ENCODE measurements around the gene TMPRSS6.

Gene TMPRSS6

DNA sequence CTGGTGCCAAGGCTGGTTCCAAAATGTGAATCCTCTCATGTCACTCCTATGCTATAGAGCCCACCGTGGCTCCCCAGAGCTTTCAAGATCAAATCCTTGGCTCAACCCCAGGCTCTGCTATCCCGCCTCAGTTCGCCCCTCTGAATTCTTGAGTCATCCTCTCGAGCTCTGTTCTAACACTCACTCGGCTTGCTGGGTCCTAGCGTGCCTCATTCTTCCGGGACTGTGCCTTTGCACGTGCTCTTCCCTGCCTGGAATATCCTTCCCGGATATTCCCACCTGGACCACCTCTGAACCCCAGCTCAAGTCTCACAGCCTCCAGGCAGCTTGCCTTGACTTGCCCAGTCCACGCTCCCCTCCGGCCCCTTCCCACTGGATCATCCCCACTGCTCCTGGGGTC, 45.0 kb downstream of the TMPRSS6 start:
- no peak for DNase-seq

DNA sequence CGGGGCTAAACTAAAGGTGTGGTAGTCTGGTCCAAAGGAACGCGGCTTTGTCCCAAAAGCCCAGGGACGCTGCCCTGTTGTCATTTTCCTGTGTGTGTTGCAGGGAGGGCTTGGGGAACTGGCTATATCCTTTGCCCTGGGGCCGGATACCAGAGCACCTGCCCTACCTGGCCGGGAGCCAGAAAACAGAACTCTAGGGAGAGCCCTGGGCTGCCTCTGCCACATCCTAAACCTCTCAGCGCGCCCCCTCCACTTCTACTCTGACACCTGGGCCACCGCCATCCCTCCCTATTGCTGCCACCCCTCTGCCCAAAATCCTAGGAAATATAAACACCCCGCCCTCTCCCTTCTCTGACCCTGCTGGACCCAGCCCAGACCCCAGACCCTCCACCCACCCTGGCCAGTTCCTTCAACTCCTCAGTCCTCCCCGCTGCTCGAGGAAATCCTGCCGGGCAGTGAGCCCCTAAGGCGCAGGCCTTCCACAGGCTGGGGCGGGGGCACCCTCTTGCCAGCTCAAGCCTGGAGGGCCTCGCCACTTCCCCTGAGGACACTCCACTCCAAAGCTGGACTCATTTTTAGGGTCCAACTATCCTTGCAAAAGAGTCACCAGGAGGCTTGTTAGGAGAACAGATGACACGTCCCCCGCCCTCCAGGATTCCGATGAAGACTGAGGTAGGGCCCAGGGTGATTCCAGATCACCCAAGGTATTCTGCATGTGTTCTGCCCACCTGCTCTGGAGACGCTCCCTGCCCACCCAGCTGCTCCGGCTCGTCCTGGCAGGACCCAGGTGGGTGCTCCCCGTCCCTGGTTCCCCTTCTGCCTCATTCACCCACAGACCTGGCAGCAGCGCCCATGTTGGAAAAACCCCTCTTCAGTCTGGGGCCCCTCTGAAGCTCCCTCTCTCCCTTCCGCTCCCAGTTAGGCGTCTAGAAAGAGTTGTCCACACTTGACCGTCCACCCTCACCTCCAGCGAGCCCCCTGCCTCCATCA, 45.8 kb downstream of the TMPRSS6 start:
- DNase-seq: no peak

GRCh38 chr22:37062702-37063381, 46.7 kb downstream of the TMPRSS6 start:
- DNase-seq: no peak

GRCh38 chr22:37062376-37062675, 47.2 kb downstream of the TMPRSS6 start:
- no peak for DNase-seq

DNA sequence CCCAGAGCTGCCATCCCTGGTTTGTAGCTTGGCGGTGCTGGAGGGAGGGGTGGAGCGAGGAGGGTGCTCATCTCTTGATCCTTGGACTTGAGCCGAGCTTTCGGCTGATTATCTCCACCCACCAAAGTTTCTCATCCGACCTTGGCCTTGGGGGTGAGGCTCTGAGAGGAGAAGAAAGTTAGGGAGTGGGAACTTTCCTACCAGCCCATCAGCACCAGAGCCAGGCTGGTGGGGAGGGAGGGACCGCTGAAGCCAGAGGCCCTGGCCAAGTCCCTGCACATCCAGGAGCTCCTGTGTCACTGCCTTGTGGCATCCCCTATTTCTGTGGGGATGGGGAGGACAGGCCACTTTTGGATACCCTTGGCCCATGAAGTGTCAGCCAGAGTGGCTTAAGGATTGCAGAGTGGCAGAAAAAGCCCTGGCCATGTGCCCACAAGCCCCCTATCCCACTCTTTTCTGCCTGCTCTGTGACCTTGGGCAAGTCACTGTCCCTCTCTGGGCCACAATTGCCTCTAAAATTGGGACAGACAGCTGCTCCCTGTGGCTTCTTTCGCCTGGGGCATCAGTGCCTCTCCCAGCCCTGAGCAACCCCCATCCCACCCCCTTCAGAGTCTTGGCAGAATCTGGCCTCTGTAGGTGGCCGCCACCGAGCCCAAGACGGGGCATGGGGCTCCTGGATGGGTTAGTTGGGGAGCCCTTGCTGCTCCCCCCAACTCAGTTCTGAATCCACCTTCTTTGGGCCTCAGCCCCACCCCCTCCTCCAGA, 47.7 kb downstream of the TMPRSS6 start:
- no peak for DNase-seq

- no peak for DNase-seq
Observed at GRCh38 chr22:37060801-37061610, 48.5 kb downstream of the TMPRSS6 start.

- no peak for DNase-seq
Observed at GRCh38 chr22:37059876-37060449, 49.5 kb downstream of the TMPRSS6 start.

DNA sequence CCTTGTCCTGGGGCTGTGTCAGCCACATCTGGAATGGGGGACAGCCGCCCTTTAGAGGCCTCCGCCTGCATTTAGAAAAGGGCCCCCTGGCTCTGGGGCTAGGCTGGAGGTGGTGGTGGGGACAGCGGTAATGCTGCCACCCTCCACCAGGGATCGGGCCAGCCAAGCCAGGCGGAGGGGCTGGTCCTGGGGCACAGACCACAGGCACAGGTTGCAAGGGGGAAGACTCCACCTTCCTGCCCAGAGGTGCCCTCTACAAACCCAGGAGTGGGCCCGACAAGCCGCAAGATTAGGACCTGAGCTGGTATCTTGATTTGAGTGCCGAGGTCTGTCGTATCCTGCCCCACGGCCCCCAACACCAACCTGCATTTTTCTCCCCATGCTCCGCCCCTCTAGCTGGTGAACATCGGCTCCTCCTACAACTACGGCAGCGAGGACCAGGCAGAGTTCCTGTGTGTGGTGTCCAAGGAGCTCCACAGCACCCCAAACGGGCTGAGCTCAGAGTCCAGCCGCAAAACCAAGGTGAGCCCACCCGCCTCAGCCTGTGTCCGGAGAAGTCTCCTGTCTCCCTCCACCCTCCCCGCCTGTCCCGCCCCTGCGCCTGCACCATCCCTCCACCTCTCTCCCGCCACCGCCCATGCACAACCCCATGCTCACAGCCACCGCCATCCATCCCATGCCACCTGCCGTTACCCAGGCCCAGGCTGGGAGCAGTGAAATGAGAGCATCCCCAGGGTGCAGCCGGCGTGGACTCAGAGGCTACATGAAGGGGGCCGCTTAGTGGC, 50.4 kb downstream of the TMPRSS6 start:
- no peak for DNase-seq

GRCh38 chr22:37057796-37058510, 51.6 kb downstream of the TMPRSS6 start:
- no peak for DNase-seq

DNA sequence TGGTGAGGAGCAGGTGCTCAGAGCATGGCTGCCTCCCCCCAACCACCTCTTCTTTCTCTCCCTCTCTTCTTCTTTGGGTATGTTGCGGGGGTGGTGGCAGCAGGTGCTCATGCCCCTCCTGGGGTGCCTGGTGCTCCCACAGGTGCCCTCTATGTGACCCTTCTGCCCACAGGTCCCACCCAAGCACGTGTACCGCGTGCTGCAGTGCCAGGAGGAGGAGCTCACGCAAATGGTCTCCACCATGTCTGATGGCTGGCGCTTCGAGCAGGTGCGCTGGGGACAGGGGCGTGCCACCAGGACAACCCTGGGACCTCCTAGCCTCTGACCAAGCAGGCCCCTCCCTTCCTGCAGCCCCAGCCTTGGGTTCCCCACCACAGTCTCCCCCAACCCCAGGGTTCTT, 52.3 kb downstream of the TMPRSS6 start:
- no peak for DNase-seq

DNA sequence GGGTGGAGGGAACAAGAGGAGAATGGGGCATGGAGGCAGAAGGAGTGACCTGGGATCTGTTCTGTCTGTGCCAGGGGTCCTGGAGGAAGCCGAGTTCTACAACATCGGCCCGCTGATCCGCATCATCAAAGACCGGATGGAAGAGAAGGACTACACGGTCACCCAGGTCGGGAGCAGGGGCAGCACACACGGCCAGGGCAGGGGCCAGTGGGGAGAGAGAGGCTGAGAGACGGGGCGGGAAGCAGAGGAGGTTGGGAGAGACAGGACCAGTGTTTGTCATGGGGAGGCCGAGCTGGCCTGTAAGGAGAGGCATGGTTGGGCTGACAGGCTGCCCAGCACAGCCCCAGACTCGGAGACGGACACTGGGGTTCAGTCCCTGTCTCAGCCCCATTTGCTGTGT, 53.3 kb downstream of the TMPRSS6 start:
- no peak for DNase-seq

DNA sequence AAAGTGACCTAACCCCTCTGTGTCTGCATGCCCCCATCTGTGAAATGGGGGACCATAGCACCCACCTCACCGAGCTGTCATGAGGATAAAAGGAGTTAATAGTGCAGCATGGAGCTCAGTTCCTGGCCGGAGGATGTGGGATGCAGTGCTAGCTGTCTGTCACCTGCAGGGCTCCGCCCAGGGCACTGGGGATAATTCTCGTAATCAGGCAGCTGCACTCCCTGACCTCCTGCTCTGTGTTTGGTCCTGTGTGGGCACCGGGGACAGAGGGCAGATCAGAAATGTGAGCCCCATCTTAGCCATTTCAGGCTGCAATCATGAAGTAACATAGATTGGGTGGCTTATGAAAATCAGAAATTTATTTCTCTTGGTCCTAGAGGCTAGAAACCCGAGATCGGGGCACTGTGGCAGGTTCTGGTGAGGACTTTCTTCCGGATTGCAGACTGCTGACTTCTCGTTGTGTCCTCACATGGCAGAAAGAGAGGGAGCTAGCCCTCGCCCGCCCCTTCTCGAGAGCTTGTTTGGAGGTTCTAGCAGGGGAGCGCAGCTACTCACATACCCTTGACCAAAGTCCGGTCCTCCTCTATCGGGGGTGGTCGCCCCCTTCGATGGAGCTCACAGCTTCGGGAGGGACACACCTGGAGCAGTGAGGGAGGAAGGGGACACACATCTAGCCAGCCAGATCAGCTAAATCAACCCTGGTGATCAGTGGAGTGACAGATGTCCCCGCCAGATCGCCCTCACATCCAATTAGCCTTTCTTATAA, 54.7 kb downstream of the TMPRSS6 start:
- DNase-seq: no peak

- DNase-seq: no peak
Observed at GRCh38 chr22:37054056-37054395, 55.5 kb downstream of the TMPRSS6 start.

- DNase-seq: no peak
Observed at GRCh38 chr22:37053310-37054055, 56.0 kb downstream of the TMPRSS6 start.

DNA sequence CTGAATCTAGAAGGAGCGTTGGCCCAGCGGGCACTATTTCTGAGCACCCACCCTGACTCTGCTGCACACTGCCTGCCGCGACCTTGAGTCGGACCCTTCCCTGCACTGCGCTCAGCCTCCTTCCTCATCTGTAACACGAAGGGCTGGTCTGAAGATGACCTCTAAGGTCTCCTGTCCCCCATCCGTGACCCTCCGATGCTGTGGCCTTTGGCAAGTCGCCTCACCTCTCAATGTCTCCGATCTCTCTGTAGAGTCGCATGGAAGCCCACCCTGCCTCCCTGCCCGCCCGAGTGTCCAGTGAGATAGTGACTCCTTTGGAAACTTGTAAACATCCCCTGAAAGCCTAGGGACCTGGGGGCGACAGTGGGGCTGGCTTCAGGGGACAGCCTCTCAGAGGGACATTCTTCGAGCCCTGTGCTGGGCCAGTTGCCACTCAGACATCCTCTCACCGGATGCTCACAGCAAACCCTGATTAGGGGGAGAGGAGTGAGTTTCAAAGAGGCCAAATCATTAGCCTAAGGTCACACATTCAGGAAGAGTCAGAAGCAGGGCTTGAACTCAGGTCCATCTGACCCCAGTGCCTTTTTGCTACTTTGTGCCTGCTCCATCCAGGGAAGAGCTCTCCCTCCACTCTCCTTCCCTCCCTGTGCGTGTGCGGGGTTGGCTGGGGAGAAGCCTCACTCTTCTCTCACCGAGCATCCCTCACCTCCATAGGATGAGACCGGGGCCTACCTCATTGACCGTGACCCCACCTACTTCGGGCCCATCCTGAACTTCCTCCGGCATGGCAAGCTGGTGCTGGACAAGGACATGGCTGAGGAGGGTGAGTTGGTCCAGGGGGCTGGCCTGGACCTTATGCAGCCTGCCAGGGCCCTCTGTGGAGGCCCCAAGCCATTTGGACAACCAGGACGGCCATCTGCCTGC, 56.9 kb downstream of the TMPRSS6 start:
- no peak for DNase-seq

GRCh38 chr22:37051391-37052385, 57.8 kb downstream of the TMPRSS6 start, which contains the start of gene KCTD17:
KCTD17 (plus strand) TSS chr22:37051742; CDS start chr22:37051761, 19 bp downstream.
- DNase-seq: peak; percentile 79

Data from fibroblast of skin of back (primary cell).